ENCODE results near the gene SLC8A1.

SLC8A1 gene

DNA sequence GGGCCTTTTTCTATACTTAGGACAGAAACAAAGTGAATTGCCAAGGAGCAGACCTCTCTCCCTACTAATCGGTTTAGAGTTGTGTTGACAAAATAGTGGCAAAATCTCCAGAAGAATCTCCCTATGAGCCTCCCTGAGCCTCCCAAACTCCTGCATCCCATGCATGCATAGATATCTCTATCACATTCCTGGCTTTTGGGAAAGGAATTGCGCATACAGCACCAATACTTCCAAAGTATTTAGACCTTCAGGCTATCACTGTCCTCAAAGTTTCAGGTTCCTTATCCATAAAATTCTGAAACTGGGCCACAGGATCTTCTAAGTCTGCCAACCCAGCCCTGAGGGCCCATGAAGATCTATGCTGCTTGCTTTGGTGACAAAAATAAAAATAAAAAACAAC, 152.1 kb downstream of the SLC8A1 start:
- no peak for DNase-seq

DNA sequence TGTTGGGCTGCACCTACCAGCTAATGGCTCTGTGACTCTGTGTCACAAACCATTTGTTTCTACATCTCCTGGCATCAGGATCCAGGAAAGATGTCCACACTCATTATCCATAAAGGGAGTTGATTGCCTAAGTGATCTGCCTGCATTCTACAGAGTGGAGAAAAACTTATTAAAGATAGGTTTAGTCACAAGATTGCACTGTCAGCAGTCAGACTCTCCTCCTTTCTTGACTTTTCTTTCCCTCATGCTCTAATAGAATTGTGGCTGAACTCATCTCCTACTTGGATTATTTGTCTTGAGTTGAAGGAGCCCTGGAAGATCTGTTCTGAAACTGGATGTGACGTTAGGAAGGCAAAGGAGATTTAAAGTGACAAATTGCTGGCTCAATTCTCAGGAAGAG, 152.7 kb downstream of the SLC8A1 start:
- no peak for DNase-seq

DNA sequence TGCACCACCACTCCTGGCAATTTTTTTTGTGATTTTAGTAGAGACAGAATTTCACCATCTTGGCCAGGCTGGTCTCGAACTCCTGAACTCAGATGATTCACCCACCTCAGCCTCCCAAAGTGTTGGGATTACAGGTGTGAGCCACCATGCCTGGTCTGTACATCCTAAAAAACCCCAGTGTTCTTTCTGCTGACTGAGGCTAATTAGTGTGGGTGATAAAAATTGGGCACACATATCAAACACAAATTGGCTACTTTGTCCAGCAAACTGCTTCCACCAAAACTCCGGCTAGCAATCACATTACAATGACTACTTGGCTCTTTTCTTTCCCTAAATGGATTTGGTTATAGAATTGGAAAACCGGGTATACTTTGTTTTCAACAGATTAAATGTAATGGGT, 153.9 kb downstream of the SLC8A1 start:
- no peak for DNase-seq

DNA sequence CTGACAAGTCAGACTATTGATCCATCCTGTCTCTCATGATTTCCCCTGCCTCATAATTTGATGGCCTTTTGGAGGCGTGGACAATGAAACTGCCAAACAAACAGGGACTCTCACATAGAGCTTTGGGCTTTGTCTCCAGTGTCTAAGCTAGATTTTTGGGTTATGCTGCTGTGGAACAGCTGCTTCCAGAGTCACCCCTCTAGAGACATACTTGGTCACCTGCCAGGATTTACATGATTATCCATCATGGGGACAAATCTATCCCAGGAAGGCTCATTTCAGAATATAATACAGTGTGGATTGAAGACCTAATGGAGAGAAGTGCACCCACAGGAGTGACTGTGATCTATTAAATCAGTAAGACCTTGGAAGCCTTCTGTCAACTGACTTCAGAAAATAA, 159.6 kb downstream of the SLC8A1 start:
- DNase-seq: no peak

DNA sequence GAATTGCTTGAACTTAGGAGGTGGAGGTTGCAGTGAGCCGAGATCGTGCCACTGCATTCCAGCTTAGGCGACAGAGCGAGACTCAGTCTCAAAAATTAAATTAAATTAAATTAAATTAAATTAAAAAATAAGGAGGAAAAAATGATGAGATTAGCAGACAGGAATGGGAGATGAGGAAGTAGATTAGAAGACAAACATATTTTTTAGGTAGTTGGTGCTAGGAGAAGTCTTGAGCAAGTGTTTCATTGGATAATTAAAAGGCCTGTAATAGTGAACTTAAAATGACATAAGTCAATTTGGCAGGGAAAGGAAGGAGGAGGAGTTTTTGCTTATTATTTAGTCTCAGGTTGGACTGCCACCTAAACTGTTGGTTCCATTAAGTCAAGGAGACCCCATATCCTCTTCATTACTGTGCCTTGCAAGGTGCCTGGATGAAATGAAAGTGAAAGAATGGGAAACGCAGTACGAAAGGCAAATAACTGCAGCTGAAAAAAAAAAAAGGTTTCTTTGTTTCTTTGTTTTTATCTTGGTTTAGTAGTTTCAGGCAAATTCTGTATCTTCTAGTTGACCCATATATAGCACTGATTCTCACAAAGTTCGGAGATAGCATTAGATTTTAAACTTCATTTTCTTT, 162.0 kb downstream of the SLC8A1 start:
- DNase-seq: no peak

DNA sequence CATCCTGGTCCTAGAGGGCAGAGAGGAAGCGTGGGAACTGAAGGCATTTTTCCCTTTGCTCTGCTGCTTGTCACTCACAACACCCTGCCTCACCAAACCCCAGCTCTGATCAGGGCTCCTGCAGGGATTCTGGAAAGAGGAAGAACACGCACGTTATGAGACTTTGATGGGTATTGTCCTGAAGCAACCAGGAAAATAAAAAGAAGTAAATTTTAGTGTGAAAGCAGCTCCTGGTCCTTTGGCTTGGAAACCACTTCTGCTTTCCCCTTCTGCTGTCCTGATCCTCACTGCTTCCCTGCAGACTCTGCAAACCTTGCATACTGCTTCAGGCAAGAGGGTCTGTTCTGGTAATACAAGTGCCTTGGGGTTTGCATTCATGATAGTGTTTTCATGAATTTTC, 164.1 kb downstream of the SLC8A1 start:
- no peak for DNase-seq

DNA sequence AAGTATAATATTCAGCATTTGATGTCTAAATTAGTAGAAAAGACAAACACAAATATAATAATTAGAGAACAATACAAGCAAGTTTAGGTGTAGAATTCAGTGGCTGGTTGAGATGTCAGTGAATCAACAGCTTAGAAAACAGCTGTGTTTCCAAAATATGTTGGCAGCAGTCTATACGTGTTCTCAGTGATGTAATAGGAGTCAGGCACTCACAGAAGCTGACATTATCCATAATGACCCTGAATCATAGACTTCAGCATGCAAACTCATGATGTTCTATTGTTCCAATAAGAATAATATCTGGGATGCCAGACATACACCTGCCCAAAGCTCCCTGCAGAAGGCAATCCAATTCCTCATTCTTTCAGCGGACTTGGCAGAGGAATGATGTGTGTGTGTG, 164.7 kb downstream of the SLC8A1 start:
- DNase-seq: no peak

DNA sequence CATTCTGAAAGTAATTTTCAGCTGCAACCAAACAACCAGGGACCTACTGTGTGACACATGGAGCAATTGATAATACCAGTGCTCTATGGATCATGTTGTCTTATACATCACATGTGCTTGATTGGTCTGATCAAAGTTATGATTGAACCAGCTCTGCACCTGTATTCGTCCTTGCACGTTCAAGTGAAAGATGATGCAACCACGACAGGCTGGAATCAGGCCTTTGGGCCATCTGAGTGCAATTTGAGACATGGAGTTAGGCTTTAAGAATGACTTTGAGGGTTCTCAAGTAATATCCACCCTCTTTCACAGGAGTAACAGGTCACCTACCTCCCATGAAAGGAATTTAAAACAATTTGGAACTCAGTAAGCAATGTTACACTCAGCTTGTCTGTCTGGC, 165.2 kb downstream of the SLC8A1 start:
- no peak for DNase-seq

DNA sequence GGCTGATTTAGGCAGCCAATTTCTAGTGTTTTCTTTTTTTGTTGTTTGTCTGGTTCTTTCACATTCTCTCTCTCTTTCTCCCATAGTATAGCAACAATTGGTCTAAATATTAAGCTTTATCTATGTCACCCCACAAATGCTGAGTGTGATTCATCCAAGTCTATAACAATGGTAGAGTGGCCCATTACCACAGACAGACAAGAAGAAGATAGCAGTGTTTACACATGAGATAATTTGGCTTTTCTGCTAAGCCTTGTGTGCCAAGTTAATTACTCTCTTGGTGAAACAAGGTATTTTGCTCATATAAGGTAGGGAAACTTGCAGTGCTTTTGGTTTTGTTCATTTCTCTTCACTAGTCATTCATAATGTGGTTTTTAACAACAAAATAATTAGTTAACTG, 166.5 kb downstream of the SLC8A1 start:
- DNase-seq: no peak

DNA sequence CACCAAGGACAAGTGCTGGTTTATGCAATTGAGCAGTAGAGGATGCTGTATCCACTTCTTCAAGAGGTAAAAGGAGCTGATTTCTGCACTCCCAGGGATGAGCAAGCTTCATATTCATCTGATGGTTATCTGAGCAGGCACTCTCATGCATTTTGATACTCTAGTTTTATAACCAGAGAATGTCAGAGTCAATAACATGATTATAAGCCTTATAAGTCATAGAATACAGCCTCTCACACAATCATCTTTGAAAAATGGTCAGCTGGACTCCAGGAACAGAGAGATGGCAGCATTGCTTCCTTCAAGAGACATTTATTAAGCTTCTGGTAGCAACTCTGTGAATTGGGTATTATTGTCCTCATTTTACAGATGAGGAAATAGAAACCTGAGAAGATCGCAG, 167.1 kb downstream of the SLC8A1 start:
- no peak for DNase-seq

DNA sequence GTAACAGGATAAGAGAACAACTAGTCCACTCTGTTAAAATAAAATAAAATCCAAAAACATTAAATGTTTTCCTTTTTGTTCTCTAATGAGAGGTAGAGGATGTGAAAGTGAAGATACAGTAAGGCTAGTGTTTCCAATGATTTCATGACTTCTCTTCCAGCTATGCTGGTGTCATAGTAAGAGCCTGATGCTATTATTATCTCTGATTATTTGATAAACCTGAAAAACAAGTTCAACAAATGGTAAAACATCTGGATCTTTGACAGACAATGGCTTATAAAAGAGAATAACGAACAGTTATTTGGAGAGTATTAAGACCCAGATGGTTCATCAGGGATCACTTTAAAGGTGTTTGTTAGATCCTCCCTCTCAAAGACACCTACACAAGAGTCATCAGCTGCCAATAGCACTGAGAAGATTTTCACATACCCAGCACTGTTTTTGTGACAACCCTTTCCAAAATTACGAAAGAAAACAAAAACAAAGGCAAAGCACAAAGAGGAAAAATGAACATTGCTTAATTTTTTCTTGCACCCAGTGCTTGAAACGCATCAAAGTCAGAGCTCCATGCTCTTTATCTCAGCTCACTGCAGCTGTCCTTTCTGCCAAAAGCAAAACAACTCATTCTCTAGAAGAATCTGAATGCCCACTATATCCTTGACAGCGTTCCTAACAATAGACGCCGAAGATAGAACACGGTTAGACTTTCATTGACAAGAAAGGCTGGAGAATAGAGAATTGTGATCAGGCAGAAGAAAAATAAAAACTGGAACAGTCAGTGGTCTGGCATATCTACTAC, 168.6 kb downstream of the SLC8A1 start:
- no peak for DNase-seq

DNA sequence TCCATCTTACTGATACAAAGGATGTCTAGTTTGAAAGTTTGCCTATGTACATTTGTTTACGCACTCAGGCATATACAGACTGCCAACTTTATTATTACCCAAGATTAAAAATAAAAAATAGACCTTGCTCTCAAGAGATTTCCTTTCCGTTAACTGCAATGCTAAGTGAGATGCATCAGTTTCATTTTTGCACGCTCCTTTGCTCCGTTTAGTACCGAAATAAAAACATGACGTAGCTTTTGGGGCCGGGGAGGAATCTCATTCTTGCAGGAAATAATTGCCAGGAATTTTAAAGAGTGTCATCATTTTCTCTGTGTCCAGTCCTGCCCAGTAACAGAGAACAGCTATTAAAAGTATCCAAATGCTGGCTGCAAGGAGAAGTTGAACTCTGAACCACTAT, 169.5 kb downstream of the SLC8A1 start:
- DNase-seq: no peak

DNA sequence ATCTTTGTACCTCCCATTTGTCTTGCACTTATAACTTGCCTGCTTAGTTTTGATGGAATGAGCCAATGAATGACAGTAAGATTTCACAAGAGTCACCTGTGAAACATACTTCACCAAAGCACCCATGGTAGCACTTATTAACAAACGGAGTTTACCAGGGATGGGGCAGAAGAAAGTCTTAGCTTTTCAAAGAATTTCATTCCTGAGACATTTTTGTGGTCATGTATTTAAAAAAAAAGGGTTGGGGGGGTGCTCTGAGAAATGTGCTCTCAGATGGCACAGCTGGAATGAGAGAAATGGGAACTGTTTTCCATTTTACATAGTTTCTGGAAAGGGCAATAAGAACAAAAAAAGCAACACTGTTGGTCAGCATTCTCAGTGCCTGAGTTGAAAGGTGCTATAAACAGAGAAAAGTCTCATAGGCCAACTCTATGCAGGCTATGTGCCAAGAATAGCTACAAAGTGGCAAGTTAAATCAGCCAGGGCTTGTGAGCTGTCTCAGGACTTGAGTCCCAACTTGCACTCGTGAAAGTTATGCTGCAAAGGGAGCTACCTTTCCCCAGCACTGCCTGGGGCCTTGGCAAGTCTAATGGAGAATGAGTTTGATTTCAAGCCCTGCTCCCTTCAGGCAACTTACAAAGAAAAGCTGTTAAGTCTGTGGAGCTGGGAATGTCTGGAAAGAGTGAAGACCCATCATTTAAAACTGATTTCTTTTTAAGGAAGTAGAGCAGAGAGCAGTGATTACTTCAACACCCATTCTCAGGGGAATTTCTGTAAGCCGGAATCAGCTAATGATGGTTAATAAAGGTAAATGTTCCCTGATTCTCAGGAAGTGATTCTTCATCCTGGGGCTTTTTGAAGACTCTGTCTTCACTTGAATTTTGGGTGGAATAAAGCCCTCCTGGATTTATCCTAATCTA, 170.6 kb downstream of the SLC8A1 start:
- DNase-seq: no peak

DNA sequence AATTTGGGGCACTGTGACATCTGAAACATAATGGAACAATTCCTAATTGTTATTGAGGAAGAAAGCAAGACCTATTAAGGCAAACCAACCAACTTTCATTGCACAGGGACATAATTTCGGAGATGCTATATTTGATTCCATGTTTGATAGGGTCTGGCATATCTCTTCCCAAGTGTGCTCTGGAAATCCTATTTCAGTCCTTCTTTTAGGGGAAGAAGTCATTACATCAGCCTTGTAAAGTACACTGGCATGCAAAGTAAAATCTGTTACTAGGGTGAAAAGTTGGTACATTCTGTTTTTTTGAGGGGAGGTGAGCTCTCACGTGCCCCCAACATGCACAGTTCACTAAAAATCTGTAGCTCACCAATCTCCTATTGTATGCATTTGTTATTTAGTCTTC, 172.4 kb downstream of the SLC8A1 start:
- no peak for DNase-seq

DNA sequence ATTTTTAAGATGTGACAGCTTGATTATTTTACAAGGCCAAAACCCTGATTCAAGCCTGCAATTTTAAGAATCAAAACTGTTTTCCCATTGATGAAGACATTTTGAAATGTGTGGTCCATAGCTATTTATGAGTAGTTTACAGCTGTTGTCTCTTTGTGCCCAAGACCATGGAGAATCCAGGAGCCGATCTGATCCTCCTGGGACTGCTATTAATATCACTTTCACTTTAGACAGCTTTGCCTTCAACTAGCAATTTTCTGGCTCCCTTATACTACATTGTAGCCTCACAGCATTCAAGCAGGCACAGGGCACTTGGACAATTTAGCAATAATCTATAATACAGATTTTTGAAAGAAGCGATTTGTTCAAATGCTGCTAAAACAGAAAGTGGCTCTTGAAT, 172.9 kb downstream of the SLC8A1 start:
- DNase-seq: no peak

DNA sequence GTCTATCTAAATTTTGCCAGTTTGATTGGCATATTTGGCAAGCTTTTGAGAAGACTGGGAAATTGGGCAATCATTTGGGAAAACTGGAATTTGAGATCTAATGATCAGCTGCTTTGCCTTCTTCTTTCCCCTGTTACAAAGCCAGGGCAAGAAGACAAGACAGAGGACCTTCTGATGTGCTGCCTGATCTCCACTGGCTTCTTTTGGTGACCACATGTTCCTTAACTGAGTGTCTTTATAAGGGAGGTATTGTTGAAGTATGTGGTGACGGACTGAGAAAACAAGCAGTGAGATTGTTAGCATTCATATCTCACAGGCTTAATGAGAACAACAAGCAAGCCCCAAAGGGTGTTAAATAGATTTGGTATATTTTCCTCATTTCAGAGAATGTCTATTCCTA, 175.8 kb downstream of the SLC8A1 start:
- DNase-seq: no peak

DNA sequence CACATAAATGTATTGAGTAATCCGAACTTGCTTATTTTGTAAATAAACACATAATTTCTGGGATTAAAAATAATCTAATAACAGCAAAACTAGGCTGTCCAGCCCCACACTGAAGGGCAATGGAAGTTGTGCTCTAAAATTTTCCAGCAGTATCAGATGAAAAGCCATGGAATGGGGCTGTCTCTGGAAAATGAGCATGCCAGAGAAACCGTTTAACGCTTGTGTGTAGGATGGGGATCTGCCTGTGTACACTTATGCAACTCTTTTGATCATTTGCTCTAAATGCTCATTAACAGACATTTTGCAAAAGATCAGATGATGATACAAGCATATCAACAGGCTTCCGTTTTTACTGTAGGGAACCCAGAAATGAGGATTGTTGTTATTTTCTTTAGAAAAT, 177.6 kb downstream of the SLC8A1 start:
- DNase-seq: no peak

DNA sequence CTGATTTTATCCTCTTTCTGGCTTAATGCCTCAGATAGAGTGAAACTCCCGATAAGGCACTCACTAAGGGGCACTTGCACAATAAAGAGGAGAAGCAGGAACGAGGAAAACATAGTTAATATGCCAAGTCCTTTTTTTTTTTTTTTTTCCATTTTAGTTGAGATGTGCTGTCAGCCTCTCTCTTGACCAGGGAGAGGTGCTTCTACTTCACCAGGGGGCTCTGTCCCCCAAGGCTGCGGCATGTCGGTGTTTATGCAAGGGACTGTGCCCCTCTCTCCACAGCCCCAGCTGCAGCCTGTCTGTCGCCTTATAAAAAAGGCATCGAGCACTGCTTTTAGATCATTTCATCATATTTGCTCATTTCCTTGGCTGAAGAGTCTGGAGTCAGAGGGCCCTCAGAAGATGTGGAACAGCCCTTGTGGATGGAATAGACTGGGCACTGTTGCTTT, 178.1 kb downstream of the SLC8A1 start:
- no peak for DNase-seq

DNA sequence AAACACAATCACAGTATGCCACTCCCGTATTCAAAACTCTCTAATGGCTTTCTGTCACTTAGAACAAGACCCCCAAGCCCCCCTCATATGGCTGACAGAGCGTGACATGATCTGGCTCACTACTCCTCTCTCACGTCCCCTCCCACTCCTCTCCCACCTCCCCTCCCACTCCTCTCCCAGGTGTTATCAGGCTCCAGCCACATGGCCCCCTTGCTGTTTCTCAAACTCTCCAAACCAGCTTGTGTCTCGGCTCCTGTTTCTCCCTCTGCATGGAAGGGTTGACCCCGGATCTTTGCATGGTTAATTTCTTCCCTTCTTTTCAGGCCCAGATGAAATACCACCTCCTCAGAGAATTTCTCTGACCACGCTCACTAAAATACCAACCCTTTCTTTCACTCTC, 180.8 kb downstream of the SLC8A1 start:
- DNase-seq: no peak

DNA sequence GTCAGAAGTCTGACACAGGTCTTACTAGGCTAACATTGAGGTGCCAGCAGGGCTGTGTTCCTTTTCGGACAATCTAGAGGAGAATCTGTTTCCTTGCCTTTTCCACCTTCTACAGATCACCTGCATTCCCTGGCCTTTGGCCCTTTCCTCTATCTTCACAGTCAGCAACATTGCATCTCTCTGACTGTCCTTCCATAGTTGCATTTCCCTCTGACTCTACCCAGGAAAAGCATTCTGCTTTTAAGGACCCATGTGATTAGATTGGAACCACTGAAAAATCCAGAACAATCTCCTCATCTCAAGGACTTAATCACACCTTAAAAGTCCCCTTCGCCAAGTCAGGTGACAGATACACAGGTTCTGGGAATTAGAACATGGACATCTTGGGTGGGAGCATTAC, 181.5 kb downstream of the SLC8A1 start:
- DNase-seq: no peak

DNA sequence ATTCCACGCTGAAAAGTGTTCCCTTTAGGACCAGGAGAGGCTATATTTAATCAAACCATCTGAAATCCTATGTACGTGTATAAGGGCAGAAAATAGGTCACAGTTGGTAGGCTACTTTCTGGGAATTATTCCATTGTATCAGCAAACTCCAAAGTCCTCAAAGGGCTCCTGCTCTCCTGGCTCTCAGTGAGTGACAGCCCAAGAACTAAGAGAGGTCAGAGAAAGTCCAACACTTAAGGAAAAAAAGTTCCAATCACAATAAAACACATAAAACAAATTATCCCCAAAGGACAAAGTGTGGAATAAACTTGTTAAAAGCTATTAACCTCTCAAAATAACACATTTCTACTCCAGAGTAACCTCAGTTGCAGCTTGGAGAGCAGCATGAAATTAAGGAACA, 183.3 kb downstream of the SLC8A1 start:
- DNase-seq: no peak

DNA sequence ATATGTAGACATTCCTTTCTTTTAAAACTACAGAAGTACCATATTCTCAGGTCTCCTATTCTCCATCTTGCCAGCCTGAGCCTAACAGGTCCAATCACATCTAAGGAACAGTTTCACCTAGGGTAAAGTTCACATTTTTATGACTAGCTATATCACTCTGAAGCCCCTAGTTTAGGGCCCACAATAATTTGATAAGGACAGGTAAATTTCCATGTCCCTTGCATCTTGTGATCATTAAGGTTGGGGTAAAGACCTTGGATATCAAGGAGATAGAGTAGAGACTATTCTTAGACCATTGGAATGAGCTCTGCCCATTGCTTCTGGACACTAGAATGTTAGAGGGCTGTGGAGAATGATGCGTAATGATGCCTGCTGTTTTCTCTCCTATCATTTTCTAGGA, 185.7 kb downstream of the SLC8A1 start:
- no peak for DNase-seq

DNA sequence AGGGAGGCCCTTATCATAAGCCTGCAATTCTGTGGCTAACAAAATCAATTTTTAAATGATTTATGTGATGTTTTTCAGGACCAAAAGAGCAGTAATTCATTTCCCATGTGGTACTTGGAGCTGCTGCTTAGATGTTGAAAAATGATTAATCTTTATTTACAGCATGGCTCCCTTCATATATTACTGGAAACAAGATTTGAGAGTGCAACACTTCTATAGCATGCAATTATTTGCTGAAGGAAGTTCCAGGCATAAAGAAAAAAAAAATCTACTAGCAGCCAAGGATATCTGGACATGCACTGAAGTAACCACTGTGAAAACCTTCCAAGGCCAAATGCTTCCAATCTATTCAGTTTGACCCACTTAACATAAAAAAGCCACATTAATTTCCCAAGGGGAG, 186.3 kb downstream of the SLC8A1 start:
- no peak for DNase-seq

DNA sequence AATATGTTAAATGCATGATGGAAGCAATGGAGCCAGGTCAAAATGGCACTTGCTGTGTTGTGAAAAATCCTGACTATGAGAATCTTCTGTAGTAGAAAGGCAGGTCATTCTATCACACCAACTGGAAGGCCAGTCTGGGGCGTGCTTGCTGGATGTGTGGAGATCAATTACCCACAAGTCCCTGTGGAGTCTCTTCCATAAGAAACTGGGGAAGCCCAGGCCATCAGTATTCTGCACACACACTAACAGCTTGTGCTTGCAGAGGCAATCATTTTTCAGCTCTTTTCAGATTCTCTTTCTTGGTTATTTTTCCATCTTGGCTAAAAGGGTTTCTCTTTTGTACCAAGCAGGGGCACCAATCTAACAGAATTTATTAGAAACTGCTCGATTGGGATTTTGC, 190.8 kb downstream of the SLC8A1 start:
- DNase-seq: no peak
